HUDEP-2 (cell line): Measurements from ENCODE around the gene NDUFA13.

Experiments used
- DNase-seq, 76 experiments: peaks; one replicate each; lab custom pipeline; 2025; ENCODE audit not compliant: unreplicated experiment in 76 of 76; lab: John Stamatoyannopoulos, UW

NDUFA13 gene

GRCh38 chr19:19563348-19563848, 47.4 kb downstream of the NDUFA13 start:
- no peak for DNase-seq

GRCh38 chr19:19566306-19566705, 50.3 kb downstream of the NDUFA13 start:
- no peak for DNase-seq

- DNase-seq, result no peak
These were observed 51.4 kb downstream of the NDUFA13 start for GRCh38 chr19:19567391-19567790.

- DNase-seq, result no peak
These were observed 53.1 kb downstream of the NDUFA13 start for GRCh38 chr19:19568802-19569756.

GRCh38 chr19:19570571-19570970, 54.5 kb downstream of the NDUFA13 start:
- peak in 14 of 76 experiments; percentile 14 to 41 (median 24) for DNase-seq

GRCh38 chr19:19571071-19571786, 55.2 kb downstream of the NDUFA13 start:
- peak in 48 of 76 experiments; percentile 10 to 77 (median 49) for DNase-seq

- no peak for DNase-seq
These were observed 59.4 kb downstream of the NDUFA13 start for GRCh38 chr19:19575411-19575810.
